ENCODE measurements around the gene MFAP2.

- TF ChIP-seq CTCF (IDR thresholded peaks at IDR 0.05; ENCODE audit: control extremely low read depth in 1 of 3, insufficient read depth in 1 of 3, low read depth in 1 of 3, low read length in 3 of 3) (peak; percentile 80 to 87 (median 84)), SIN3A (conservative IDR thresholded peaks at IDR 0.05 in 1 of 2, IDR thresholded peaks at IDR 0.05 in 1 of 2; ENCODE audit: low read depth in 1 of 2, low read length in 2 of 2) (peak; percentile 85 to 90; a peak in 3 of 4 replicates), EZH2 (IDR thresholded peaks at IDR 0.05; ENCODE audit: low read depth, low read length, severe bottlenecking) (no peak), TCF12 (IDR thresholded peaks at IDR 0.05; ENCODE audit: low read depth, low read length) (0 out of 2 replicates have a peak, but pooled peaks have one; percentile 36), POLR2AphosphoS5 (IDR thresholded peaks at IDR 0.05; ENCODE audit: low read depth, low read length) (peak; percentile 48; the same call in 1 of the 2 replicates), TAF1 (IDR thresholded peaks at IDR 0.05; ENCODE audit: low read depth, low read length) (peak; percentile 54; the same call in 1 of the 2 replicates)
Observed at GRCh38 chr1:16960560-16961296, 19.7 kb downstream of the MFAP2 start.
